Dendritic cell treated with granulocyte-macrophage colony-stimulating factor and Interleukin-4, amounts not matched to agents 40 ng/mL and 50 ng/mL, for 4 days (primary cell): ENCODE data around the gene MYO16.

Experiments
- H3K27ac Mint-ChIP-seq: one replicate; pipeline ENCODE4 v1.8.0; 2022; ENCODE audit warnings: mild to moderate bottlenecking, mixed read lengths
- H3K27me3 Mint-ChIP-seq: one replicate; pipeline ENCODE4 v1.8.0; 2022; ENCODE audit warnings: mild to moderate bottlenecking, mixed read lengths
- H3K36me3 Mint-ChIP-seq: one replicate; pipeline ENCODE4 v1.8.0; 2022; ENCODE audit warnings: low read depth, mixed read lengths
- H3K4me1 Mint-ChIP-seq: one replicate; pipeline ENCODE4 v1.8.0; 2022; ENCODE audit warnings: low read depth, mixed read lengths
- H3K4me3 Mint-ChIP-seq: one replicate; pipeline ENCODE4 v1.8.0; 2022; ENCODE audit warnings: mild to moderate bottlenecking, moderate library complexity, mixed read lengths
- H3K9me3 Mint-ChIP-seq: one replicate; pipeline ENCODE4 v1.8.0; 2022; ENCODE audit warnings: mixed read lengths
- intact Hi-C: fragments of 100-400 bp; cut with micrococcal nuclease; formaldehyde crosslinking; loops from one replicate; pipeline ENCODE4 v1.15.0; 2022

MYO16 gene

DNA sequence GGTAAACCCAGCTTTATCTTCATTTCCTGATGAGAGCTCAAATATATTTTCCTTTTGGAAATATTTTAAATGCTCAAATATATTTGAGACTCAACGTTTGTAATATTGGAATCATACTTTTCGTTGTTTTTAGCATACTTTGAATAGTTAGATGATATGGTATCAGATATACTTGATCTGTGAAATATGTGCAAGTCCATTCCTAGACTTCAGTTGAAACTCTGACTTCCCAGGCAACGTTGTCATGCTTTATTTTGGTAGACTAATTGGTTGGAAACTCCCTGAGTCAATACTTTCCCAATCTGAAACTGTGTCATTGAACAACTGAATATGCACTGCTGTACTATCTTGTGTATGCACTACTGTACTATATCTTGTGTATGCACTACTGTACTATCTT lies 378.5 kb downstream of the MYO16 start:
- intact Hi-C loops = no loop called here
- Mint-ChIP-seq H3K9me3 (no peaks in the 10 kb centered on the region), H3K27ac (no peak overlapping the region)

DNA sequence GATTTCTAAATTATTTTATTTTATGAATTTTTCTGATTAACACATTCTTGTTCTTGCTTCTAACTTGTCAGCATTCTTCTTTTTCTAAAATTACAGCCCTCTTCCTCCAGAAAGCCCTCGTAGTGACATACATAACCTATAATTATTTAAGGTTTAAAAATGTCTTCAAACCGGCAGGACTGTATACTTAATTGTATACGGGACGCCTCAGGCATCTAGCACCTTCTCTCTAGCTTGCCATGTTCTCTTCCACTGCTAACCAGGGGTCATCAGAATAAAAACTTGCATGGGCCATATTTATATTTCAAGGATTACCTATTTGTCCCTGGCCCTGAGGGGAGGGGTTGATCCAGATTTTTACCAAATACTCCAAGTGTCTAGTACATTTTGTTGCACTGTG lies 380.3 kb downstream of the MYO16 start:
- H3K36me3 Mint-ChIP-seq = no peaks in the 10 kb centered on the region
- no peaks in the 10 kb centered on the region for H3K27me3 Mint-ChIP-seq
- no peak overlapping the region for H3K4me3 Mint-ChIP-seq
- H3K4me1 Mint-ChIP-seq = no peaks in the 10 kb centered on the region
- no peaks in the 10 kb centered on the region for H3K9me3 Mint-ChIP-seq
- no peak overlapping the region for H3K27ac Mint-ChIP-seq
- intact Hi-C loops = no loop called here

More for the DNA sequence above, 378.5 kb downstream of the MYO16 start:
- Mint-ChIP-seq H3K4me1 (no peaks in the 10 kb centered on the region), H3K27me3 (no peaks in the 10 kb centered on the region), H3K36me3 (no peaks in the 10 kb centered on the region), H3K4me3 (no peak overlapping the region)

DNA sequence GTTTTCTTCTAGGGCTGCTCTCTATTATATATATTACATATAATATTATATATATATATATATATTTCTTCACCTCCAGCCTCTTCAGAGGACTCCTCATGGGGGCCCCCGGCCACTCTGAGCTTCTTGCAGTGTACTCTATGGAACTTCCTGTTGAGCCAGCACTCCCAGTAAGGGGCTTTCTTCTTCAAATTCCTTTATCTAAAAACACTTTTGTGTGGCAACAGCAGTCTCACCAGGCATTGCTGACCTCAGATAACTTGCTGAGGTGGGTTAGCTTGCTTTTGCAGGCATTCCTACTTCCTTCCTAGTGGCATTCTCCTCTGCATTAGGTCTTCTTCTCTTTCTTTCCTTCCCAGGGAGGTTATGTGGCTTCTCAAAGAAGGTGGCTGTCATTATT lies 381.5 kb downstream of the MYO16 start:
- Mint-ChIP-seq H3K27me3 (no peaks in the 10 kb centered on the region), H3K4me1 (no peaks in the 10 kb centered on the region)

DNA sequence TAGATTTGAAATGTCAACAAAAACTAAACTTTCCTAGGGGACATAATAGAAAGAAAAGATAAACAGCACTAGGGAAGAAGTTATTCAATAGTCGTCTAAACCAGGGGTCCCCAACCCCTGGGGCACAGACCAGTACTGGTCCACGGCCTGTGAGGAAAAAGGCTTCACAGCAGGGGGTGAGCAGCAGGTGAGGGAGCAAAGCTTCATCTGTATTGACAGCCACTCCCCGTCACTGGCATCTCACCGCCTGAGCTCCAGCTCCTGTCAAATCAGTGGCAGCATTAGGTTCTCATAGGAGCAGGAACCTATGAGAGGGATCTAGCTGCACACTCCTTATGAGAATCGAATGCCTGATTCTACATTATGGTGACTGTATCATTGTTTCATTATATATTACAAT lies 382.7 kb downstream of the MYO16 start:
- H3K4me3 Mint-ChIP-seq = no peak overlapping the region
- intact Hi-C loops = no loop called here
- no peaks in the 10 kb centered on the region for H3K27me3 Mint-ChIP-seq
- no peaks in the 10 kb centered on the region for H3K4me1 Mint-ChIP-seq
- no peaks in the 10 kb centered on the region for H3K9me3 Mint-ChIP-seq
- no peaks in the 10 kb centered on the region for H3K36me3 Mint-ChIP-seq
- no peak overlapping the region for H3K27ac Mint-ChIP-seq

More for the DNA sequence above, 381.5 kb downstream of the MYO16 start:
- H3K4me3 Mint-ChIP-seq = no peak overlapping the region
- intact Hi-C loops = no loop called here
- H3K27ac Mint-ChIP-seq = no peak overlapping the region
- no peaks in the 10 kb centered on the region for H3K9me3 Mint-ChIP-seq
- H3K36me3 Mint-ChIP-seq = no peaks in the 10 kb centered on the region

DNA sequence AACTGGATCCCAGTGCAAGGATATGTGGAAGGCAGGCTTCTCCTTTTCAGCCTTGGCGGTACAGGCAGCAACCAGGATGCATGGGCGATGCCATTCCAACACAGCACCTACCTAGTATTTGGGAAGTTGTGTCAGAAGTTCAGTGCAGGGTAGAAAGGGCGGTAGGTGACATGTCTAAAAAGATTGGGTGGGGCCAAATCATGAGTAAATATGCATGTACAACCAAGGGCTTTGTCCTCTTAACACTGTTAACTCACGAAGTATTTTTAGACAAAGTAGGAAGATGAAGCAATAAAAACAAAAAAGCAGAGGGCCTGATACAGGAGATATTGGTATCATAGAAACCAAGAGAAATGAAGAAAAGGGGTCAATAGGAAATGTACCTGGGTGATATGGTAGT lies 392.1 kb downstream of the MYO16 start:
- intact Hi-C loops = no loop called here
- no peaks in the 10 kb centered on the region for H3K4me1 Mint-ChIP-seq
- no peak overlapping the region for H3K27ac Mint-ChIP-seq

DNA sequence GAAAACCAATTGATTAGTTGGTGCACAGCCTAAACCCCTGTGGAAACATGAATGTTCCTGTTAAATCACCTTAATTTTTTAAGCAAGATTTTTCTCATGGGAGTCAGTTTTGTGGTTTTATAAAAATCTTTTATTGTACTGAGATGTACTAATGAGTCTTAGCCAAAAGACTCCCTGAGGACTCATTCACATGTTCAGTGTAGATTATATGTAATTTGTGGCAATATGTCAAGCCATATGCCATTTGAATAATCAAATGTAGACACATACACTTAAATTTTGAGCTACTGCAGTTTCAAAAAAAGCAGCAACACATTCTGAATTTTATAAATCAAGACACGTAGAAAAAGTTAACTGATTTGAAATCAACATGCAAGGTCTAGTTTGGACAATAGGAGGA lies 395.2 kb downstream of the MYO16 start:
- Mint-ChIP-seq H3K4me1 (no peaks in the 10 kb centered on the region), H3K27me3 (no peaks in the 10 kb centered on the region), H3K4me3 (no peak overlapping the region), H3K27ac (no peak overlapping the region), H3K36me3 (no peaks in the 10 kb centered on the region), H3K9me3 (no peaks in the 10 kb centered on the region)
- intact Hi-C loops = no loop called here

More for the DNA sequence above, 392.1 kb downstream of the MYO16 start:
- H3K27me3 Mint-ChIP-seq = no peaks in the 10 kb centered on the region
- H3K36me3 Mint-ChIP-seq = no peaks in the 10 kb centered on the region
- no peak overlapping the region for H3K4me3 Mint-ChIP-seq
- peaks cover 5% of the 10 kb centered on the region for H3K9me3 Mint-ChIP-seq

DNA sequence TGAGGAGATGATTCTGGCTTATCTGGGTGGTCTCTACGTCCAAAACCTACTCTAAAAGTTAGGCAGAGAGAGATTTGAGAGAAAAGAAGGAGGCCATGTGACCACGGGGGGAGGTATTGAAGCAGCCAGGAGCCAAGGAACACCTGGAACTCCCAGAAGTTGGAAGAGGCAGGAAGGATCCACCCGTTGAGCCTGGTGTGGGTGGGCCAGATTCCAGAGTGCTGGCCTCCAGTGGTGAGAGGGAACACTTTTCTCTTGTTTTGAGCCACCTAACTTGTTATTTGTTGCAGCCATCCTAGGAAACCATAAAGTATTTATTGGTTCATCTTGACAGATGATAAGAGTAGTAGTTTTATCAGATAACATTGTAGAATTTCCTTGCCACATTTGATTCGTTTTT lies 396.9 kb downstream of the MYO16 start:
- intact Hi-C loops = no loop called here
- no peak overlapping the region for H3K4me3 Mint-ChIP-seq
- H3K36me3 Mint-ChIP-seq = no peaks in the 10 kb centered on the region
- no peak overlapping the region for H3K27ac Mint-ChIP-seq
- H3K9me3 Mint-ChIP-seq = no peaks in the 10 kb centered on the region
- no peaks in the 10 kb centered on the region for H3K4me1 Mint-ChIP-seq
- H3K27me3 Mint-ChIP-seq = no peaks in the 10 kb centered on the region

DNA sequence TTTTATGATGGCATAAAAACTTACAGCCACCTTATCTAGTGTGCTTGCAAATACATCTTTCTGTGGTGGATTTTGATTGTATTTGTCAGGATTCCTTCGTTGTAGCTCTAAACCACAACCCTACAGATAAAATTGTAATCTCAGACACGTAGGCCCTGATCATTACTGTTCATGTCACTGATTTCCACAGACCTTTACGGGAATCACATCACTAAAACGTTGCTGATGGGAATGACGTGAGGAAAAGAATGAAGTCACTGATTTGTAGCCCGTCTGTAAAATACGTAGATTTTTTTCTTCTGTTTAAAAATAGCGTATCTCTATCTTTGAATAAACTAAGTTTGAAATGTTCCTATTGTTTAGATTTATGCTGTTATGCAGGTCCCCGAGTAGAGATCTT lies 399.2 kb downstream of the MYO16 start:
- H3K9me3 Mint-ChIP-seq = no peaks in the 10 kb centered on the region
- no peaks in the 10 kb centered on the region for H3K4me1 Mint-ChIP-seq
- no peak overlapping the region for H3K4me3 Mint-ChIP-seq
- no peaks in the 10 kb centered on the region for H3K27me3 Mint-ChIP-seq
- intact Hi-C loops = no loop called here
- no peak overlapping the region for H3K27ac Mint-ChIP-seq
- no peaks in the 10 kb centered on the region for H3K36me3 Mint-ChIP-seq

DNA sequence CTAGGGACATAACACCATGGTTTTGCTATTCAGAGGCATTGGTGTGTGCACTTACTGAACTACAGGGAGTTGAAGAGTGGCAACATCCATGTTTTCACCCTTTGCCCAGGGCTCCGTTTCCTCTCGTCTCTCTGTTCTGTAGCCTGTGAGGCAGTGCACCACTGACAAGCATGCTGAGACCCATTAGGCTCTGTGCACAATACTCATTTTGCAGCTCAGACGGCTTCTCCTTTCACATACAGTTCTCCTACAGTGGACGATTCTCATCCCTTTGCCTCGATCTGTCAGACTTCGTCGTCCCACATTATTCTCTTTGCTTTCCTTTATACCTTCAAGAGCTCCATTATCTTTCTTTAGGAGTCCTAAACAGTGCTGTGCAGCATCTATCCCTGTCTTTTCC lies 403.7 kb downstream of the MYO16 start:
- no peaks in the 10 kb centered on the region for H3K27me3 Mint-ChIP-seq
- intact Hi-C loops = no loop called here
- peaks cover 9% of the 10 kb centered on the region for H3K9me3 Mint-ChIP-seq
- no peak overlapping the region for H3K27ac Mint-ChIP-seq
- no peaks in the 10 kb centered on the region for H3K36me3 Mint-ChIP-seq
- H3K4me3 Mint-ChIP-seq = no peak overlapping the region
- H3K4me1 Mint-ChIP-seq = no peaks in the 10 kb centered on the region

DNA sequence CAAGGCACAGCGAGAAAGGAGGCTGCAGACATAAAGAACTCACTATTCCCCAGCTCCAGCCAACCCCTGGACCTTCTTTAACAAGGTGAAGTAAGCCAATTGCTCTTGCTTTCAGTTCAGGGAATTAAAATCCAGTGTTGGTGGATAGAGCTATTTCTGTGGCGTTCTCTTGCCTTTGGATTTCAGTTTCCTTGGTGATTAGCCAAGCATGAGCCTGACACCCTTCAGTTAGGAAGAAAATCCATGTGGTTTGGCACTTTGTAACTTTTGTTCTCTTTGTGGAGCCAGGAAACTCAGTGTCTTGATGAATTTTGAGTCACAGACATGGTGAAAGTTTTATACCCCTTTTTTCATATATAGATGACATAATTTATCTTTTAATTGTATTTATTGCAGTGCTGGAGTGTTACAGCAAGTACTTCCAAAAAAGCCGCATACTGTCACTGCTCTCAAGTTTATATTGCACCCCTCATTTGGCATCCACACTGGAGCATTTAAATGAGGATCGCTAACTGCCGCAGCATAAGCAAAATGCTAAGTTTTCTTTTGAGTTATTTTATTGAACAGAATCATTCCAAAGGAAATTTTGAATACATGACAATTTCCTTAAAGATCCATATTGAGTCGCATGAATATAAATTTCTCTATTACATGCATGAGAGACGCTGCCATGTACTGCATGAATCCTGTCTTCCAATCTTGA lies 406.8 kb downstream of the MYO16 start:
- intact Hi-C loops = no loop called here
- Mint-ChIP-seq H3K4me3 (no peak overlapping the region), H3K27ac (no peak overlapping the region), H3K4me1 (no peaks in the 10 kb centered on the region), H3K27me3 (no peaks in the 10 kb centered on the region), H3K36me3 (no peaks in the 10 kb centered on the region), H3K9me3 (peaks cover 9% of the 10 kb centered on the region)

DNA sequence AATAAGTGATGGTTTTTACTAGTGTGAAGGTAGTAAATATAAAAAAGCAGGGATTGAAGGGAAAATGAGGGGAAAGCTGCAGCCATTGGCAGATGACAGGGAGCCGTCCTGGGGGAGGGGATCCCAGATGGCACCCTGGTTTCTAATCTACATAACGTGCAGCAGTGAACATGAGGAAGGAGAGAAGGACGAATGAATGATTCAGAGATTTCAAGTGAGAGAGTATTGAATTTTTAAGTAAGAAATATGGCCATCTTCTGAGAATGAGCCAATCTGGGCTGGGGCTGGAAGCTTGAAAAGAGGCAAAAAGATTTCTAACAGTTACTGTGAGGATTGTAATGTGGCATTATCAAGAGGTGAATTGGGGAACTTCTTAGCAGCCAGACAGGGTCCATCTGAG lies 414.2 kb downstream of the MYO16 start:
- intact Hi-C loops = no loop called here
- Mint-ChIP-seq H3K27ac (no peak overlapping the region), H3K27me3 (no peaks in the 10 kb centered on the region), H3K4me3 (no peak overlapping the region), H3K36me3 (no peaks in the 10 kb centered on the region), H3K4me1 (no peaks in the 10 kb centered on the region), H3K9me3 (no peaks in the 10 kb centered on the region)

DNA sequence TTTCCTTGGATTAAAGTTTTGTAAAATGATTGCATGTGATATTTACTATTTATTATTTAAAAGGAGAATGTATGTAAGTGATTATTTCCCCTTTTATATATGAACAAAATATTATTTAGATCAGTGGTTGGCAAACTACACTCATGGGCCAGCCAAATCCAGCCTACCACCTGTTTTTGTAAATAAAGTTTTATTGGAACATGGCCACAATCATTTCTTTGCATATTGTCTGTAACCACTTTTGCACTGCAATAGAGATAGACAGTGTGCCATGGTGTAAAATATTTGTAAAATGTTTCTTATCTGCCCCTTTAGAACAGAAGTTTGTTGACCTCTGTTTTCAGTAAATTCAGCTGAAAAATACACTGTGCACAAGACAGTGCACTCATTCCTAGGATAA lies 426.4 kb downstream of the MYO16 start:
- Mint-ChIP-seq H3K4me3 (no peak overlapping the region), H3K36me3 (no peaks in the 10 kb centered on the region), H3K9me3 (no peaks in the 10 kb centered on the region), H3K4me1 (no peaks in the 10 kb centered on the region), H3K27ac (no peak overlapping the region), H3K27me3 (no peaks in the 10 kb centered on the region)
- intact Hi-C loops = no loop called here

DNA sequence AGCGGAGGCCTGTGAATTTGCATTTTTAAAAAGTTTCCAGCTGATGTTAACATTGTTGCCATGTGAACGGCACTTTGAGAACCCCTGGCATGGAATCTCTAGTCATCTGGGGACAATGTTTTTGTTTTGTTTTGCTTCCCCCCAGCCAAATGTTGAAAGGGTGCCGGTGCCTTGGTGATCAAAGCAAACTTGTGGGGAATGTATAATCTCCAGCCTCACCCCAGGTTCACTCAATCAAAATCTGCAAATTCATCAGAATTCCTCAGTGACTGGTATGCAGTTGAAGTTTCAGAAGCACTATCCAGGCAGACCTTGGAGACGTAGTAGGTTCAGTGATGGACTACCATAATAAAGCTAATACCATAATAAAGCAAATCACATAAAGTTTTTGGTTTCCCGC lies 428.7 kb downstream of the MYO16 start:
- H3K4me3 Mint-ChIP-seq = no peak overlapping the region
- no peaks in the 10 kb centered on the region for H3K27me3 Mint-ChIP-seq
- intact Hi-C loops = no loop called here
- H3K9me3 Mint-ChIP-seq = no peaks in the 10 kb centered on the region
- no peaks in the 10 kb centered on the region for H3K4me1 Mint-ChIP-seq
- H3K36me3 Mint-ChIP-seq = no peaks in the 10 kb centered on the region
- no peak overlapping the region for H3K27ac Mint-ChIP-seq

DNA sequence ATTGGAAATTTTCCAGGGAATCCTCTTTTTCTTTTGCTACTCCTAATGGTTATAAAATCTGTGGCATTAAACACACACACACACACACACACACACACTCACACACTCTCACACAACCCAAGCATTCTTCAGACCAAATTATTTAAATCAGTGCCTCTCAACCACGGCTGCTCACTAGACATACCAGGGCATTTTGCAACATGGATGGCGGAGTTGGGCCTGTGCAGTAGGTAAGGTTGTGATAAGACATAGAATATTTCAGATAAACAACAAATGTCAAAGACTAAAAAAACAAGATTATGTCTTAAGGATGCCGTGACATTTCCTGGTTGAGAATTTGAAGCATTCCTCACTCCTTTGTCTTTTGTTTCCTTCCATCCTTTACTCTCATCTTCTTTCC lies 443.1 kb downstream of the MYO16 start:
- H3K9me3 Mint-ChIP-seq = no peaks in the 10 kb centered on the region
- H3K27ac Mint-ChIP-seq = no peak overlapping the region
- intact Hi-C loops = no loop called here
- H3K4me3 Mint-ChIP-seq = no peak overlapping the region
- no peaks in the 10 kb centered on the region for H3K4me1 Mint-ChIP-seq
- no peaks in the 10 kb centered on the region for H3K36me3 Mint-ChIP-seq
- no peaks in the 10 kb centered on the region for H3K27me3 Mint-ChIP-seq

DNA sequence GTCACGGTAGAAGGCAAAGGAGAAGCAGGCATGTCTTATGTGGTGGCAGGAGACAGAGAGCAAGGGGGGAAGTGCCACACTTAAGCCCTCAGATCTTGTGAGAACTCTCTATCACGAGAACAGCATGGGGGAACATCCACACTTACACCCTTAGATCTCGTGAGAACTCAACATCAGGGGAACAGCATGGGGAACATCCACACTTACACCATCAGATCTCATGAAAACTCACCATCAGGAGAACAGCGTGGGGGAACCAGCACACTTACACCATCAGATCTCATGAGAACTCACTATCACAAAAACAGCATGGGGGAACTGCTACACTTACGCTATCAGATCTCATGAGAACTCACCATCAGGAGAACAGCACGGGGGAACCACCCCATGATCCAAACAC lies 445.0 kb downstream of the MYO16 start:
- H3K4me3 Mint-ChIP-seq = no peak overlapping the region
- no peaks in the 10 kb centered on the region for H3K27me3 Mint-ChIP-seq
- H3K4me1 Mint-ChIP-seq = no peaks in the 10 kb centered on the region
- H3K9me3 Mint-ChIP-seq = no peaks in the 10 kb centered on the region
- H3K27ac Mint-ChIP-seq = no peak overlapping the region
- intact Hi-C loops = no loop called here
- no peaks in the 10 kb centered on the region for H3K36me3 Mint-ChIP-seq
